ENCODE measurements around the gene VARS1. TPM values are rescaled to one million over a fixed set of nuclear protein-coding genes. Genes with fewer than 3 reads are reported as not detected.

The VARS1 gene
- total and polyA plus RNA-seq, 2 of the 8 experiments (the other 6 are each of a cell fraction or from before 2014, with no cell fraction given): 53.5 to 162 TPM

DNA sequence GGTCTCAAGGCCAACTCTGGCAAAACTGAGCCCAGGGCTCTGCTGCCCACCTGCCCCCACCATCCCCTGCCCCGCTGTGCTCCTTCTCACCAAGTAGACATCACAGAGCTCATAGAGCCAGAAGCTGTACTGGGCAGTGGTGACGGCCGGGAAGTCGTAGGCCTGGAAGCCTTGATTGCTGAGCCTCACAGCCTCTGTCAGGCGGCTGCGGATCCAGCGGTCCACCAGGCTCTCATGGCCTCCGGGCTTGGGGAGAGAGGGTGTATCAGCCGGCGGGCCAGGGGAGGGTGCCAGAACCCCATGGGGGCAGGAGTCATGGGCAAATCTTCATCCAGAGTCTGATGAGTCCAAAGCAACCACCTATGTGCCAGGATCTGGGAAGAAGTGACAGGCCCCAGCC, 15.6 kb downstream of the VARS1 start (continued):
- TF ChIP-seq, protein P1, sequence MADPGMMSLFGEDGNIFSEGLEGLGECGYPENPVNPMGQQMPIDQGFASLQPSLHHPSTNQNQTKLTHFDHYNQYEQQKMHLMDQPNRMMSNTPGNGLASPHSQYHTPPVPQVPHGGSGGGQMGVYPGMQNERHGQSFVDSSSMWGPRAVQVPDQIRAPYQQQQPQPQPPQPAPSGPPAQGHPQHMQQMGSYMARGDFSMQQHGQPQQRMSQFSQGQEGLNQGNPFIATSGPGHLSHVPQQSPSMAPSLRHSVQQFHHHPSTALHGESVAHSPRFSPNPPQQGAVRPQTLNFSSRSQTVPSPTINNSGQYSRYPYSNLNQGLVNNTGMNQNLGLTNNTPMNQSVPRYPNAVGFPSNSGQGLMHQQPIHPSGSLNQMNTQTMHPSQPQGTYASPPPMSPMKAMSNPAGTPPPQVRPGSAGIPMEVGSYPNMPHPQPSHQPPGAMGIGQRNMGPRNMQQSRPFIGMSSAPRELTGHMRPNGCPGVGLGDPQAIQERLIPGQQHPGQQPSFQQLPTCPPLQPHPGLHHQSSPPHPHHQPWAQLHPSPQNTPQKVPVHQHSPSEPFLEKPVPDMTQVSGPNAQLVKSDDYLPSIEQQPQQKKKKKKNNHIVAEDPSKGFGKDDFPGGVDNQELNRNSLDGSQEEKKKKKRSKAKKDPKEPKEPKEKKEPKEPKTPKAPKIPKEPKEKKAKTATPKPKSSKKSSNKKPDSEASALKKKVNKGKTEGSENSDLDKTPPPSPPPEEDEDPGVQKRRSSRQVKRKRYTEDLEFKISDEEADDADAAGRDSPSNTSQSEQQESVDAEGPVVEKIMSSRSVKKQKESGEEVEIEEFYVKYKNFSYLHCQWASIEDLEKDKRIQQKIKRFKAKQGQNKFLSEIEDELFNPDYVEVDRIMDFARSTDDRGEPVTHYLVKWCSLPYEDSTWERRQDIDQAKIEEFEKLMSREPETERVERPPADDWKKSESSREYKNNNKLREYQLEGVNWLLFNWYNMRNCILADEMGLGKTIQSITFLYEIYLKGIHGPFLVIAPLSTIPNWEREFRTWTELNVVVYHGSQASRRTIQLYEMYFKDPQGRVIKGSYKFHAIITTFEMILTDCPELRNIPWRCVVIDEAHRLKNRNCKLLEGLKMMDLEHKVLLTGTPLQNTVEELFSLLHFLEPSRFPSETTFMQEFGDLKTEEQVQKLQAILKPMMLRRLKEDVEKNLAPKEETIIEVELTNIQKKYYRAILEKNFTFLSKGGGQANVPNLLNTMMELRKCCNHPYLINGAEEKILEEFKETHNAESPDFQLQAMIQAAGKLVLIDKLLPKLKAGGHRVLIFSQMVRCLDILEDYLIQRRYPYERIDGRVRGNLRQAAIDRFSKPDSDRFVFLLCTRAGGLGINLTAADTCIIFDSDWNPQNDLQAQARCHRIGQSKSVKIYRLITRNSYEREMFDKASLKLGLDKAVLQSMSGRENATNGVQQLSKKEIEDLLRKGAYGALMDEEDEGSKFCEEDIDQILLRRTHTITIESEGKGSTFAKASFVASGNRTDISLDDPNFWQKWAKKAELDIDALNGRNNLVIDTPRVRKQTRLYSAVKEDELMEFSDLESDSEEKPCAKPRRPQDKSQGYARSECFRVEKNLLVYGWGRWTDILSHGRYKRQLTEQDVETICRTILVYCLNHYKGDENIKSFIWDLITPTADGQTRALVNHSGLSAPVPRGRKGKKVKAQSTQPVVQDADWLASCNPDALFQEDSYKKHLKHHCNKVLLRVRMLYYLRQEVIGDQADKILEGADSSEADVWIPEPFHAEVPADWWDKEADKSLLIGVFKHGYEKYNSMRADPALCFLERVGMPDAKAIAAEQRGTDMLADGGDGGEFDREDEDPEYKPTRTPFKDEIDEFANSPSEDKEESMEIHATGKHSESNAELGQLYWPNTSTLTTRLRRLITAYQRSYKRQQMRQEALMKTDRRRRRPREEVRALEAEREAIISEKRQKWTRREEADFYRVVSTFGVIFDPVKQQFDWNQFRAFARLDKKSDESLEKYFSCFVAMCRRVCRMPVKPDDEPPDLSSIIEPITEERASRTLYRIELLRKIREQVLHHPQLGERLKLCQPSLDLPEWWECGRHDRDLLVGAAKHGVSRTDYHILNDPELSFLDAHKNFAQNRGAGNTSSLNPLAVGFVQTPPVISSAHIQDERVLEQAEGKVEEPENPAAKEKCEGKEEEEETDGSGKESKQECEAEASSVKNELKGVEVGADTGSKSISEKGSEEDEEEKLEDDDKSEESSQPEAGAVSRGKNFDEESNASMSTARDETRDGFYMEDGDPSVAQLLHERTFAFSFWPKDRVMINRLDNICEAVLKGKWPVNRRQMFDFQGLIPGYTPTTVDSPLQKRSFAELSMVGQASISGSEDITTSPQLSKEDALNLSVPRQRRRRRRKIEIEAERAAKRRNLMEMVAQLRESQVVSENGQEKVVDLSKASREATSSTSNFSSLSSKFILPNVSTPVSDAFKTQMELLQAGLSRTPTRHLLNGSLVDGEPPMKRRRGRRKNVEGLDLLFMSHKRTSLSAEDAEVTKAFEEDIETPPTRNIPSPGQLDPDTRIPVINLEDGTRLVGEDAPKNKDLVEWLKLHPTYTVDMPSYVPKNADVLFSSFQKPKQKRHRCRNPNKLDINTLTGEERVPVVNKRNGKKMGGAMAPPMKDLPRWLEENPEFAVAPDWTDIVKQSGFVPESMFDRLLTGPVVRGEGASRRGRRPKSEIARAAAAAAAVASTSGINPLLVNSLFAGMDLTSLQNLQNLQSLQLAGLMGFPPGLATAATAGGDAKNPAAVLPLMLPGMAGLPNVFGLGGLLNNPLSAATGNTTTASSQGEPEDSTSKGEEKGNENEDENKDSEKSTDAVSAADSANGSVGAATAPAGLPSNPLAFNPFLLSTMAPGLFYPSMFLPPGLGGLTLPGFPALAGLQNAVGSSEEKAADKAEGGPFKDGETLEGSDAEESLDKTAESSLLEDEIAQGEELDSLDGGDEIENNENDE (IDR thresholded peaks at IDR 0.05; ENCODE audit: insufficient replicate concordance, low read length): no peak
- TF ChIP-seq KDM4A (IDR thresholded peaks at IDR 0.05; ENCODE audit: low read depth, low read length, severe bottlenecking) (no peak), TCF12 (IDR thresholded peaks at IDR 0.05; ENCODE audit: low read depth, low read length) (no peak), EGR1 (IDR thresholded peaks at IDR 0.05; ENCODE audit: borderline replicate concordance, low read depth, low read length) (no peak), ZNF274 (IDR thresholded peaks at IDR 0.05; ENCODE audit: borderline replicate concordance, extremely low read depth, low read length) (no peak), BCL11A (IDR thresholded peaks at IDR 0.05; ENCODE audit: low read depth in 2 of 2, low read length in 2 of 2) (no peak), BRCA1 (IDR thresholded peaks at IDR 0.05; ENCODE audit: low read depth, low read length) (no peak), RXRA (IDR thresholded peaks at IDR 0.05; ENCODE audit: insufficient read depth, low read depth, low read length) (no peak), SIN3A (conservative IDR thresholded peaks at IDR 0.05 in 1 of 2, IDR thresholded peaks at IDR 0.05 in 1 of 2; ENCODE audit: low read depth in 1 of 2, low read length in 2 of 2) (no peak)
